ENCODE data around the gene OAT.
A peak's percentile ranks its signal among the peaks of the same experiment; 100 is the strongest.
"Not testable (repeated sequence)": the region's sequence is repeated elsewhere in the genome, so short reads cannot be mapped to it uniquely, and the experiment has no call there.

Gene OAT

DNA sequence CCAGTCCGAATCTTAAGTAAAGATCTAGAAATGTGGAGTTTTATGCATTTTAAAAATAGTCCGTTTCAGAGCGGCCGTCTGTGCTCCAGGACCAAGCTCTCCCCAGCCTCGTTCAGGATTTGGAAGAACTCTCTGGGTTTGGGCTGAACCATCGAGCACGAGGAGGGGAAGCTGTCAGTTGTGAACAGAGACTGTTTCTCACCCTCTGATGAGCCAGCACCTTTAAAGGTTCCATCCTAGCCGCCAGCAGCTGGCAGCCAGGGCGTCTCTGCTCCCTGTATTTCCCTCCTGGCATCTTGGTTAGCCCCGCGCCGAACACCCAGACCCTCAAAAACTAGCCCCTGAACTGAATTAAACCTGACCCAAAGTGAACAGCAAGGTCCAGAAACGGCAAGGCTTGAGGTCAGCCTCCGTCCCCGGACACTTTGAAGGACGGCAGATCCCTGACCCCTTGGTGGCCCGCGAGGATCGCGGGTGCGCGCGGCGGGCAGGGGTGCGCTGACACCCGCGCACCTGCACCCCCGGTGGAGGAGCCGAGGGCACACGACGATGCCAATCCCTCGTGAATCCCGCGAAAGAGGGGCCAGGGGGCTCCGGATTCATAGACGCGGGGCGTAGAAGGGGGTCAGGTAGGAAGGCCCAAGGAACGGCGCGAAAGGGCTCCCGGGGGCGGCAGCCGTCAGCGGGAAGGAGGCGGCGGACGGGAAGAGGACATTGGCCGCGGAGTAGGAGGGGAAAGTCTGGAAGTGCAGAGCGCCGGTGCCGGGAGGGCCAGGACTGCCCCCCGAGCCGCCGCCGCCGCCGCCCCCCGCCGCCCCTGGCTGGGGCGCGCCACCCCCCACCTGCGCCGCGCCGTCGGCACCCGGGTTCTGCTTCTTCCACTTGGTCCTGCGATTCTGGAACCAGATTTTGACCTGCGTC, 28.4 kb upstream of the OAT start:
- no peak for DNase-seq

DNA sequence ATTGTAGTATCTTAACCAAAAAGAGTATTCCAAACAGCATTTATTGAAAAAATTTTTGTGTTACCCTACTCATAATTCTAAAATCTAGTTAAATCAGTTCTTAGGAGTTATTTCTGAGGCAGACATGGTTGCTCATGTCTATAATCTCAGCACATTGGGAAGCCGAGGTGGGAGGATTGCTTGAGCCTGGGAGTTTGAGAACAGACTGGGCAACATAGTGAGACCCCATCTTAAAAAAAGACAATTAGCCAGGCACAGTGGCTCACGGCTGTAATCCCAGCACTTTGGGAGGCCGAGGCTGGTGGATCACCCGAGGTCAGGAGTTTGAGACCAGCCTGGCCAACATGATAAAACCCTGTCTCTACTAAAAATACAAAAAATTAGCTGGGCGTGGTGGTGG, 23.0 kb upstream of the OAT start:
- DNase-seq, result not testable (repeated sequence)

DNA sequence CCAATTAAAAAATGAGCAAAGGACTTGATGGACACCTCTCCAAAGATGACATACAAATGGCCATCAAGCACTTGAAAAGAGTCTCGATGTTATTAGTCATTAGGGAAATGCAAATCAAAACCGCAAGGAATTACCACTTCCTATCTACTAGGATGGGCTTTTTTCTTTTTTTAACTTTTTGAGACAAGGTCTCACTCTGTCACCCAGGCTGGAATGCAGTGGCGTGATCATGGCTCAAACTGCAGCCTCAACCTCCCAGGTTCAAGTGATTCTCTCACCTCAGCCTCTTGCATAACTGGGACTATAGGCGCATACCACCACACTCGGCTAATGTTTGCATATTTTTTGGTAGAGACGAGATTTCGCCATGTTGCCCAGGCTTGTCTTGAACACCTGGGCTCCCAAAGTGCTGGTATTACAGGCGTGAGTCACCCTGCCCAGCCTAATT, 17.5 kb upstream of the OAT start:
- DNase-seq, result no peak

DNA sequence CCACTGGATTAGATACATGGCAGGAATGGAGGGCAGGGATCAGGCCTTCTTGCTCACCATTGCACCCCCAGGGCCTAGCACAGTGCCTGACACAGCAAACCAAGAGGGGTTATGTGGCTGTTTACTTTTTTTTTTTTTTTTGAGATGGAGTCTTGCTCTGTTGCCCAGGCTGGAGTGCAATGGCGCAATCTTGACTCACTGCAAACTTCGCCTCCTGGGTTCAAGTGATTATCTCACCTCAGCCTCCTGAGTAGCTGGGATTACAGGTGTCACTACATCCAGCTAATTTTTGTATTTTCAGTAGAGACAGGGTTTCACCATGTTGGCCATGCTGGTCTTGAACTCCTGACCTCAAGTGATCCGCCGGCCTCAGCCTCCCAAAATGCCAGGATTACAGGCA, 17.0 kb upstream of the OAT start:
- not testable (repeated sequence) for DNase-seq

DNA sequence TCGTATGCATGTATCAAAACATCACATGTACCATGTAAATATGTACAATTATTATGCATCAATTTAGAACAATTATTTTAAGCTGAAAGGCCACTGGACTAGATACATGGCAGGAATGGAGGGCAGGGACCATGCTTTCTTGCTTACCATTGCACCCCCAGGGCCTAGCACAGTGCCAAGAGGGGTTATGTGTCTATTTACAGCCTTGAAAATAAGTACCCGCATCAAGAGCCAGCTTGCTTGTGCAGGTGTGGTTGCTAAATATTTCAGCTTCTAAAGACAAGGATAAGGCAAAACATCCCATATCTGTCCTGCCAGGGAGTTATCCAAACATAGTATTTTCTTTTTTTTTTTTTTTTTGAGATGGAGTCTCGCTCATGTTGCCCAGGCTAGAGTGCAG, 14.7 kb upstream of the OAT start:
- DNase-seq, result no peak

DNA sequence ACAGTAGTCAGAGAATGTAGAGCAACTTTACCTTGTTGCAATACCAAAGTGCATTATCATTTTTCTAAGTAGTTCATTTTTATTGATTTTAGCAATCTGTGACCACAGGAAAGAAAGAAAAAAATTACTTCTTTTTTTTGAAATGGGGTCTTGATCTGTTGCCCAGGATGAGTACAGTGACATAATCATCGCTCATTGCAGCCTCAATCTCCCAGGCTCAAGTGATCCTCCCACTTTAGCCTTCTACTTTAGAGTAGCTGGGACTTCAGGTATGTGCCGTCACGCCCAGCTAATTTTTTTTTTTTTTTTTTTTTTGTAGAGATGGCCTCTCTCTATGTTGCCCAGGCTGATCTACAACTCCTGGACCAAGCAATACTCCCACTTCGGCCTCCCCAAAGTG, 11.4 kb upstream of the OAT start:
- DNase-seq, result no peak

DNA sequence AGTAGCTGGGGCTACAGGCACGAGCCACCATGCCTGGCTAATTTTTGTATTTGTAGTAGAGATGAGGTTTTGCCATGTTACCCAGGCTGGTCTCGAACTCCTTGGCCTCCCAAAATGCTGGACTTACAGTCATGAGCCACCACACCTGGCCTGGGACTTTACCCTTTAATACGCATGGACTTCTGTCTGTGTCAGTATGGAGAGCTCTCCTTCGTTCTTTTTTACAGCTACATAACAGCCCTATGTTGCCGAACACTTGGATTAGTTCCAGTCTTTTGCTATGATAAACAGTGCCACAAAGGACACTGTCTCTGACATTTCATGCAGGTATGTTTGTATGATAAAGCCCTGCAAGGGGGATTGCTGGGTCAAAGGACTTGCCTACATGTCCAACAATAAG, 10.9 kb upstream of the OAT start:
- no peak for DNase-seq

DNA sequence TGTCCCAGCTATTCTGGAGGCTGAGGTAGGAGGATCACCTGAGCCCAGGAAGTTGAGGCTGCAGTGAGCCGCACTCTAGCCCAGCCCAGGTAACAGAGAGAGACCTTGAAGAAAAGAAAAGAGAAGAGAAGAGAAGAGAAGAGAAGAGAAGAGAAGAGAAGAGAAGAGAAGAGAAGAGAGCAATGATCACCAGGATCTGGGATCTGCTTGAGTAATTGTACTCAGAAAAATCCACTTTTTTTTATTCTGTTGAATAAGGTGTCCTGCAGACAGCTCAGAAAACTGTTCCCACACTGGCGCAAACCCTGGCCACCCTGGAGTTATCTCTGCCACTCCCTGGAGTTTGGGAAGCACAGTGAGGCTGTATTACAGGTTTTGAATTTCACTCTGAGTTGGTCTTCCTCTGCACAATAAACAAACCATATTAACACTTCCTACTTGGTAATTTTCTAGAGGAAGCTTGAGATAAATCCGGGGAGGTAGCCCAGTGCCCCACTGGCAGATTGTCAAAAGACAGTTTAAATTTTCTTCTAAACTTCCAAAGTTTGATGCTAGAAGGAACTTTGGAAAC, 9.6 kb upstream of the OAT start:
- DNase-seq, result no peak

DNA sequence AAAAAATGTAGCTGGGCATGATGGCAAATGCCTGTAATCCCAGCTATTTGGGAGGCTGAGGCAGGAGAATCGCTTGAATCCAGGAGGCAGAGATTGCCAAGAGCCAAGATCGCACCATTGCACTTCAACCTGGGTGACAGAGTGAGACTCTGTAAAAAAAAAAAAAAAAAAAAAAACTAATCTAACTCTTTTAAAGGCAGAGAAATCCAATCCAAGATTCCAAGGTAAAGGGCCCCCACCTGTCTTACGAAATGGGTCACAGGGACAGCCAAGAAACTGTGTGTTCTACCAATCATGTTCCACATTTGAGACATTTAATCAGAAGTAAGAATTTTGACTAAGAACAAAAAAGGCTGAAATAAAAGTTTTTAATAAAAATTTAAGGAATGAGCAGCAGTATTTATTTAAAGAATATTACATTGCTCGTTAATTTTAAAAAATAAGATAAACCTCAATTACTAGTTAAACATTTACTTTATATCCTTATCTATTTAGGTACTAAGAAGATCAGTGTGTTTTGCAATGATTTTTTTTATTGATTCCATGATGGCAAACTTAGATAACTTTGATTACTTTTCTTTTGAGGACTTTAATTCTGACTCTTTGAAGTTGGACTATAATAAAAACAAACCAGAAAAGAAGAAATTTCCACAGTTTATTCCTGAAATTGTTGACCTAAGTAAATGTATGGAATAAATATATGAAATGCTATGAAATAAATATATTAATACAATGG, 6.7 kb upstream of the OAT start:
- no peak for DNase-seq

DNA sequence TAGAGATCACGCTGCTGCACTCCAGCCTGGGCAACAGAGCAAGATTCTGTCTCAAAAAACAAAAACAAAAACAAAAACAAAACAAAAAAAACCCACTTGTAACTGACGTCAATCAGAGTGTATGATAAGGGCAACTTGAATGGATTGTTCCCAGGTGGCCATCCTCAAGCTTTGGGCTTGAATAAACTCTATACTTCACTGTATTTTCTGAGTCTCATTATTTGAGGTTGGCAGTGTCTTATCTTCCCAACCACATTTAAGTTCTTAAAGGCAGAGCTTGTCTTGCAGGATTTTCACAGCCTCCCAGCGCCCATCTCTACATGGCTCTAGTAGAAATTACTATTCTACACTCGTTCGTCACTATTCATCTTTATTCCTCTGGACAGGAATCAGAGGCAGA, 5.1 kb upstream of the OAT start:
- no peak for DNase-seq

DNA sequence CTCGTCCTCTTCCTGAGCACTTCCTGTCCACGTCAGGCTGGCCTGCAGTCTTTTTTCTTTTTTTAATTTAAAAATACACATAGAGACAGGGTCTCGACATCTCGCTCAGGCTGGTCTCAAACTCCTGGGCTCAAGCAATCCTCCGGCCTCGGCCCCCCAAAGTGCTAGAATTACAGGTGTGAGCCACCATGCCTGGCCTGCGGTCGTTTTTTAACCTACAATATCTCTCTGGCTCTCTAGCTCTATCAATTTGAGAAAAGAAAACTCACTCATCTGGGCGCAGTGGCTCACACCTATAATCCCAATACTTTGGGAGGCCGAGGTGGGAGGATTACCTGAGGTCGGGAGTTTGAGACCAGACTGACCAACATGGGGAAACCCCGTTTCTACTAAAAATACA, 4.0 kb upstream of the OAT start:
- no peak for DNase-seq

DNA sequence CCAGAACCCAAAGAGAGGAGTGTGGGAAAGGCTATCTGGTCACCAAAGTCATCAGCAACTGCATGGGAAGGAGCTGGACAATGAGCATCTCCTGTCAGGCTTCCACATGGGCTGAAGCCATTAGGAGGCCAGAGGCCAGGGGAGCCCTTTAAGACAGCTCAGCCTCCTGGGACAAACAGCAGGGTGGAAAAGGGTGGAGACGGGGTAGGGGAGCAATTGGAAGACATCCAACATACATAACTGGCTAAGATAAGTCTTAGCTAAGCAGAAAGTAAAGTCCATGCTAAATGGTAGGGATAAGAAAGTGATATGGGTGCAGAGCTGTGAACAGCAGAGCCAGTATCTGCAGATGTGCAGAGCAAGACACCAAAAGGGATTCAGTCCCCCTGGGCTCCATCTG, 1.5 kb upstream of the OAT start:
- no peak for DNase-seq

DNA sequence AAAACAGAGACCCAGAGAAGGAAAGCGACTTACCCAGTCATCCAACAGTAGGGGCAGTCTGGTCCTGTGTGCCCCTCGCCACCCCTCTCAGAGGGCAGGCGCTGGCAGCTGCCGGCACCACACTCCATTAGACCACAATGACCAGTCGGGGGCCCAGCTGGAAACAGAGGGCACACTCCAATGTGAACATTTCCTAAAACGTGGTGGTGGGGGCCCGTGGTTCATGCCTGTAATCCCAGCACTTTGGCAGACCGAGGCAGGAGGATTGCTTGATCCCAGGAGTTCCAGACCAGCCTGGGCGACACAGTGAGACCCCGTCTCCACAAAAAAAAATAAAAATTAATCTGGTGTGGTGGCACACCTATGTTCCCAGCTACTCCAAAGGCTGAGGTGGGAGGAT, 912 bp upstream of the OAT start:
- no peak for DNase-seq

DNA sequence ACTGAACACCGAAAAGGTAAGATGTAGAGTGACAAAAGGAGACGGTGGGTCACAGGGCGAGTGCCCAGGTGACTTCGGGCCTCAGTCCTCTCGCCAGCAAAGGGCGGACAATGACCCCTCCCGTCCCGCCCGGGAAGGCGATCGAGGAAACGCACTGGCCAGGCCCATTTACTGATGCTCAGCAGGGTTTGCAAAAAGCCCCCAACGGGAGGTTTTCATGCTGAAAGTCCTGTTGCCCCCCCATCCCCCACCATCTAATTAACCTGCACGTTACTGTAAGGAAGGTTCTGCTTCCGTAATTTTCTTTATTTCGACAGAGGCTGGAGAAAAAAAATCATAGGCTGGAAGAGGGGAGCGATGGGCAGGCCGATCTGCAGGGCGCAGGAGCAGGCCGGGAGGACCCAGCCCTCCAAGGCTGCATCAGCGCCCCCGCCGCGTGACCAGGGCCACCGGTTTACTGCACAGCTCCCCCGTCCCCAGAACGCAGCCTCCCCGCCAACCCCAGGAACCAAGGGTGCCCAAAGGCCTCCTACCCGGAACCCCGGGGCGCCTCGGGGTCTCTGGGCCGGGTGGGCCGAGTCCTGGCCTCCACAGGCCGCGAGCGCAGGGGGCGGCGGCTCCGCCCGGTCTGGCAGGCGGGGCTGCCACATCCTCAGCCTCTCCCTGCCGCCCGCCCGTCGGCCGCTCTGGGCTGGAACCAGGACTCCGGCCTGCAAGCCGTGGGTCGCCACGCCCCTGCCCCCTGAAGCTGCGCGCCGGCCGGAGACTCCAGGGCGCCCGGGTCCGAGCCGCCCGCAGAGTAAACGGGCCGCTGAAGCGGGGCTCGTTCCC, 613 bp downstream of the OAT start:
- peak; percentile 33 for DNase-seq

DNA sequence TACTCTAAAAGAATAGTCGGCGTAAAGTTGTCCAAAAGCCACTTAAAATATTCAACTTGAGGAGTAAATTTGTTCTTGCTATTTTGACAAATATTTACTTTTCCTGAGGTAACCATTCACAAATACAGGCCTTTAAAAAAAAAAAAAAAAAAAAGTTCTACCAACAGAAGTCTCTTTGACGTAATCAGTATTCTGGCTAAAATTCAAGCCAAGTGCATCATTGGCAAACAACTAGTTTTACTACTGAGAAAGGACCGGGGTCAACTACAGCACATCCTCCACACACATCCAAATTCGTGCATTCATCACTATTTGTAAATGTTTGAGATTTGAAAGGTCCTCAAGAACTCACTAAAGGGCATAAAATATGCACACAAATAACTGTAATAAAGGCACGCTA, 2.0 kb downstream of the OAT start:
- DNase-seq, result no peak

DNA sequence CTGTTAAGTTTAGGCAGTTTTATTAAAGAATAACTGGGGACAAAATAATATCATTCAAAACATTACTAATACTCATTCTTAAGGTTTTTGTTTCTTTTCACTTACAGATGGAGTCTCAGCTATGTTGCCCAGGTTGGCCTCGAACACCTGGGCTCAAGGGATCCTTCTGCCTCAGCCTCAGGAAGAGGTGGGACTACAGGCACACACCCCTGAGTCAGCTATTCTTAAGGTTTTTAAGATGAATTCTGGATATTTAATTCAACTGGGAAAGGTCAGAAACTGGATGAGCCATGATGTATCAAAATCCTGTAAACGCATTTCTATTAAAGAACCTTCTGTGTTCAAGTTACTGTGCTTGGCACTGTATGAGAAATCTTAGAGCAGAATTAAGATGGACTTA, 3.5 kb downstream of the OAT start:
- no peak for DNase-seq

DNA sequence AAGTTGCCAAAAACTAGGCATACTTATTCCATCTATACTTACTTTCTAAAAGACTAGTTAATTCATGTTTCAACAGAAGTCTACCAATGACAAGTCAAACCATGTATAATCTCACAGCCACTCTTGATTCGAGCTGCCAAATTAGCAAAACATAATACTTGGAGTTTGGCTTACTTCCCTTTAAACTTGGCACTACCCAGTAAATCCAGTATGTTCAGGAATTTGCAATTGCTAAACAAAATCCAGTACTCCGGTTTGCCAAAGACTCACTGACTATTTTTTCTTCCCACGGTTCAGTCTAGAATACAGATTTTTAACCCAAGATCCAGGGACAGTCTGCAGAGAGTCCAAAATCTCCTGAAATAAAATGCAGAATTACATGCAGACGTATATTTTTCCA, 4.6 kb downstream of the OAT start:
- no peak for DNase-seq

DNA sequence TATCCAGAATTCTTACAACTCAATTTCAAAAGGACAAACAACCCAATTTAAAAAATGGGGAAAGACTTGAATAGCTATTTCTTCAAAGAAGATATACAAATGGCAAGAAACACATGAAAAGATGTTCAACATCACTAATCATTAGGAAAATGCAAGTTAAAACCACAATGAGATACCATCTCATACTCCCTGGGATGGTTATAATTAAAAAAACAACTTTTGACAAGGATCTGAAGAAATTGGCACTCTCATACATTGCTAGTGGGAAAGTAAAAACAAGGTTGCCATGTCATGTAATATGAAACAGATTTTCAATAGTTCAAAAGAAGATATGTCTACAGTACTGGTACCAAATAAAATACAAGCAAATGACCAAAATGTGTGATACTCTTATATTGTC, 9.0 kb downstream of the OAT start:
- DNase-seq, result no peak

DNA sequence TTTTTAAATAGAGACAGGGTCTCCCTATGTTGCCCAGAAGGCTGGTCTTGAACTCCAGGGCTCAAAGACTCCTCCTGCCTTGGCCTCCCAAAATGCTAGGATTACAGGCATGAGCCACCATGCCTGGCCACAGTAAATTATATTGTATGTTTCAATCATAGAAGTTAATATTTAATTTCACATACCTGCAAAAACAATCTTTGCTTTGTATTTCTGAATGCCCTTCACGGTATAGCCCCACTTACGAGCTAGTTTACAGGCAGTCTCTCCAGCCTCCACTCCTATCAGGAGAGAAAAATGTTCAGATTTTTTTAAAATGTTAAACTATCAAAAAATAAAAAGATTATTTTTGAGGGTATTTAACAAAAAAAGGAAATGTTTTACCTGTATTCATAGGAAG, 10.4 kb downstream of the OAT start:
- no peak for DNase-seq

DNA sequence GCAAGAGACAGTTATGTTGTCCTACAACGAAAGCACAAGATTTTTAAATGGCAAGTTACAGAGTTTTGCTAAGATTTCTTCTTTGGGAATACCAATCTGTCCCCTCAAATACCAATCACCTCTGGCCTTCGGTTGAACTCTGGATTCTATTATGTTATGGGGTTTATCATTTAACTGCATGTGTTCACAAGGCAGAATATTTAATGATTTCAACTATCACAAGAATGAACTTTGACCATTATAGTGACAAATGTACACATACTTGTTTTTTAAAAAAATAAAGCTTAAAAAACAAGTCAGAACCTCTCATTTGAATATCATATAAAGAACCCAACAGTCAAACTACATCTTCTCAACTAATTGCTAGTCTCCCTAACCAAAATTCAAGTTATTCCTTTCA, 11.3 kb downstream of the OAT start:
- DNase-seq, result no peak

DNA sequence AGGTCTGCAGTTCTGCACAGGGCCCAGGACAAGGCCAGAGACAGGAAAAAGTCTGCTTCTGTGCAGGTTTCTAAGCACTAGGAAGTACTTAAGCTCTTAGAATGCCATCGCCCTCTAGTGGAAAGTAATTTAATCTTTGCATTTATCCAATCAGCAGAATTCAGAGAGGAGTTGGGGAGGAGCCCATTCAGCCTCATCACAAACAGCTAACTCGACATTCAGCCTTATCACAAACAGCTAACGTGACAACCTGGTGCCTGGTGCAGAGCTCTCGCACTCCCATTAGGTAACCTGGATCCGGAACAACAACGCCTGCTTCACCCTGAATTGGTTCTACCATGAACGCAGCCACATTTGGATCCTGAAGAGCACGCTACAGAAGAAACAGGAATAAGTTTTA, 15.2 kb downstream of the OAT start:
- DNase-seq, result no peak

DNA sequence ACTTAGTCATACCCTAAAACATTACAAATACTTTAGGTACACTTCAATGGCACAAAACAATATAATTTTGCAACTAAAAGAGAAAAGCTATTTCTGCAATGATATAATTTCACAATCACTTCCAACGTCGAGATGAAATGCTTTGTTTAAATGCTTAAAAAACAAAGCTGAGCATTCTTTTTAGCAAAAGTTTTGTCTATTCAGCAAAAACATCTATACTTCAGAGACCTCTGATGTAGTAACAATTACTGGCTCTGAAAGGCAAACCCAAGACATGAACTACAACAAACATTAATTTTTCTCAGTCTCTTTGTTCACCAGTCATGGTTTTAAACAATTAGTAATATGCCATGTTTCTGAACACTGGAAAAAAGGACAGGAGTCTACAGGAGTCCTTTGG, 16.4 kb downstream of the OAT start:
- no peak for DNase-seq

DNA sequence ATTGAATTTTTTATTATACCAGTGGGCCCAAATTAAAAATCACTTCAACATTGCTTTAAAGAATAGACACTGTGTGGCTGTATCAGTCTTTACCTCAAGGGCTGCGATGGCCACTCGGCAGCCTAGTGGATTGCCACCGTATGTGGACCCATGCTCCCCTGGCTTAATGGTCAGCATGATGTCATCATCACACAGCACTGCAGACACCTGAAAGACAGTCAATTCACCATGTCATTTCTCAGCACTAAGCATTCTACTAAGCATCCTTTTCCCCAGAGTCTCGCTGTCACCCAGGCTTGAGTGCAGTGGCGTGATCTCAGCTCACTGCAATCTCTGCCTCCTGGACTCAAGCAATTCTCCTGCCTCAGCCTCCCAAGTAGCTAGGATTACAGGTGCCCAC, 17.1 kb downstream of the OAT start:
- DNase-seq, result no peak

All from stimulated activated CD4-positive, alpha-beta T cell treated with anti-CD3 and anti-CD28 coated beads, Interleukin-4, amount 100 ng/mL, for 24 hours (primary cell).